ENCODE measurements around the gene MRPL52. TPM values are rescaled to one million over a fixed set of nuclear protein-coding genes. Genes with fewer than 3 reads are reported as not detected.

MRPL52 gene
- polyA plus RNA-seq, 3 donors: 32.3 to 164 (median 130) TPM

DNA sequence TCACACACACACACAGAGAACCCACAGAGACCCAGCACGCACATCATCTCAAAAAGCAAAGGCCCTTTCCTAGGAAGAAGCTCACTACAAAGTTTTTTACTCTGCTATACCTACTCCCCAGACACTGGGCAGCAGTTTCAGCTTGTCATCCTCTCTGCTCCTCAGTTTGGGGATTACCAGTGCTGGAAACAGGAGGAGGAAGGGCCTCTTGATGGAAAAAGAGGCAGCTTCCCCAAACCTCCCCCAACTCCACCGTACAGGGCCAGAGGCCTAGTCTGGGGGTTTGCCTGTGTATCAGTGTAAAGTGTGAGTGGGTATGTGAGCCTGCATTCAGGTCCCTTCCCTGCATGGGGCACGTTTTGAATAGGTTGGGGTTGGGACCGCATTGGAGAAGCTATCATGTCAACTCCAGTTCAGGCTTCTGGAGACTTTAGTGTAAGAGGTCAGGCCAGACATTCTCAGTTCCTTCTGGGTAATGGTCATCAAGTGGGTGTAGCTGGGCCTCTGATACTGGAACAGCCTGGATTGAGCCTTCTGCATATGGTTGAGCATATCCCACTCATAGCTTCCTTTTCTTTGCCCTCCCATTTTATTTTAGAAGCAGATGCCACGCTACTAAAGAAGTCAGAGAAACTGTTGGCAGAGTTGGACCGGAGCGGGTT is 54.5 kb downstream of the MRPL52 start:
- no peak for DNase-seq
- Mint-ChIP-seq H3K27ac (no peak overlapping the region), H3K36me3 (peaks cover 4 to 10% of the 10 kb centered on the region in 2 donors), H3K4me3 (no peak overlapping the region), H3K4me1 (peaks cover 30% of the 10 kb centered on the region), H3K27me3 (ENCODE audit: low read depth in 3 of 3) (peaks cover 31 to 51% (median 33%) of the 10 kb centered on the region in 3 donors), H3K9me3 (peaks cover 0 to 8% (median 3%) of the 10 kb centered on the region in 7 donors)
- H3K4me2 ChIP-seq (replicated peaks; ENCODE audit: extremely low read depth, low read length, poor library complexity, severe bottlenecking): no peak overlapping the region
- H3K27me3 ChIP-seq (ENCODE audit: control insufficient read depth in 2 of 2, insufficient read depth in 2 of 2, low read length in 2 of 2): peaks cover 0 to 31% of the 10 kb centered on the region in 2 donors
- no peak for TF ChIP-seq CTCF (IDR thresholded peaks at IDR 0.05)
- WGBS (ENCODE audit: insufficient coverage): 98% methylated on average over 6 of the region's 7 CpGs
- peaks cover 12 to 15% of the 10 kb centered on the region in 2 donors for H3K4me1 ChIP-seq (ENCODE audit: control insufficient read depth in 1 of 2, insufficient read depth in 2 of 2, low read length in 2 of 2)
- no peaks in the 10 kb centered on the region for H4K20me1 ChIP-seq (ENCODE audit: insufficient read depth, low read length)
- intact Hi-C loops (cut with micrococcal nuclease): no loop called here
- H3K36me3 ChIP-seq (replicated peaks in 1 of 2; ENCODE audit: control insufficient read depth in 1 of 2, insufficient read depth in 2 of 2, low read length in 2 of 2): peaks cover 3 to 4% of the 10 kb centered on the region in 2 donors
- no peaks in the 10 kb centered on the region for H3K9me3 ChIP-seq (replicated peaks in 1 of 2; ENCODE audit: control insufficient read depth in 1 of 2, insufficient read depth in 1 of 2, low read length in 2 of 2)
- no peaks in the 10 kb centered on the region for H3K79me2 ChIP-seq (ENCODE audit: insufficient read depth, low read length)
- H2AFZ ChIP-seq (ENCODE audit: insufficient read depth, low read depth, low read length, poor library complexity, severe bottlenecking): no peak overlapping the region
- no peak overlapping the region for H3K9ac ChIP-seq (ENCODE audit: insufficient read depth, low read length, poor library complexity, severe bottlenecking)
- H3K27ac ChIP-seq (ENCODE audit: low read depth in 1 of 2, low read length in 2 of 2): no peak overlapping the region
- H3K4me3 ChIP-seq (replicated peaks in 1 of 3; ENCODE audit: low read depth in 2 of 3, low read length in 3 of 3): no peak overlapping the region

Small RNAs within 50 kb of the gene (small RNA-seq; reads per million reads assigned to genes)
- gene RF00019 (ENCODE audit: insufficient read length, low read depth): not detected

Other genes starting within 250 kb of the MRPL52 start
- gene DAD1, start 240.7 kb upstream of the MRPL52 start, polyA plus RNA-seq: 100 to 1,000 TPM; 126 to 444 (median 440) TPM
- 10 to 100 TPM in 2 of 3 donors, 1 to 10 TPM in 1; 9.4 to 13.4 (median 12.5) TPM for gene ABHD4, start 231.6 kb upstream of the MRPL52 start, polyA plus RNA-seq
- not detected for gene OR6J1, start 185.5 kb upstream of the MRPL52 start, polyA plus RNA-seq
- gene OXA1L, start 63.2 kb upstream of the MRPL52 start, polyA plus RNA-seq: 100 to 1,000 TPM in 1 of 3 donors, 10 to 100 TPM in 2; 61.2 to 264 (median 86.9) TPM
- 100 to 1,000 TPM; 262 to 425 (median 371) TPM for gene SLC7A7, start 14.5 kb upstream of the MRPL52 start, polyA plus RNA-seq
- gene MMP14, start 6.7 kb downstream of the MRPL52 start, polyA plus RNA-seq: 1 to 10 TPM in 1 of 3 donors, under 1 TPM in 2; 0.14 to 4.6 (median 0.44) TPM
- gene LRP10, start 41.9 kb downstream of the MRPL52 start, polyA plus RNA-seq: 10 to 100 TPM; 39.0 to 65.1 (median 51.5) TPM
- 1 to 10 TPM in 1 of 3 donors, not detected in 2; 1.8 TPM for gene REM2, start 53.3 kb downstream of the MRPL52 start, polyA plus RNA-seq
- 10 to 100 TPM; 76.7 to 89.7 (median 85.7) TPM for gene RBM23, start 89.3 kb downstream of the MRPL52 start, polyA plus RNA-seq
- 10 to 100 TPM; 38.7 to 44.4 (median 44.1) TPM for gene PRMT5, start 99.5 kb downstream of the MRPL52 start, polyA plus RNA-seq
- 10 to 100 TPM; 57.3 to 79.7 (median 69.5) TPM for gene HAUS4, start 127.2 kb downstream of the MRPL52 start, polyA plus RNA-seq
- under 1 TPM in 1 of 3 donors, not detected in 2; 0.04 TPM for gene AJUBA, start 152.7 kb downstream of the MRPL52 start, polyA plus RNA-seq
- 10 to 100 TPM in 1 of 3 donors, 1 to 10 TPM in 2; 2.5 to 17.6 (median 3.7) TPM for gene C14orf93, start 180.3 kb downstream of the MRPL52 start, polyA plus RNA-seq
- gene PSMB5, start 205.0 kb downstream of the MRPL52 start, polyA plus RNA-seq: 10 to 100 TPM; 16.8 to 61.8 (median 57.6) TPM
- gene PSMB11, start 212.3 kb downstream of the MRPL52 start, polyA plus RNA-seq: not detected
- gene CDH24, start 227.6 kb downstream of the MRPL52 start, polyA plus RNA-seq: under 1 TPM in 2 of 3 donors, not detected in 1; 0.13 to 0.14 TPM

Measured in CD14-positive monocyte (primary cell).